Uterus (tissue), 4 donors: ENCODE measurements around the gene SCD. TPM values are rescaled to one million over a fixed set of nuclear protein-coding genes. Genes with fewer than 3 reads are reported as not detected.

Experiments used
- DNase-seq, 2 donors: peaks; one replicate each; pipeline ENCODE4 v3.0.0-alpha.2; 2019 to 2020
- H3K27ac ChIP-seq, 2 donors: fragments of 200-600 bp; sonication (generic); 1 replicate in 1 of 2; 2 replicates in 1 of 2; pipeline ENCODE4 v1.5.1; 2016 to 2018
- H3K27me3 ChIP-seq, 2 donors: fragments of 200-600 bp; sonication (generic); one replicate each; pipeline ENCODE4 v1.5.1; 2018 to 2019; ENCODE audit warnings: control low read depth in 1 of 2
- H3K36me3 ChIP-seq, 2 donors: fragments of 200-600 bp; sonication (generic); one replicate each; pipeline ENCODE4 v1.5.1; 2019; ENCODE audit warnings: control low read depth in 1 of 2
- H3K4me1 ChIP-seq, 2 donors: fragments of 200-600 bp; sonication (generic); one replicate each; pipeline ENCODE4 v1.5.1; 2018 to 2019; ENCODE audit warnings: control low read depth in 1 of 2
- H3K4me3 ChIP-seq, 2 donors: fragments of 200-600 bp; sonication (generic); 1 replicate in 1 of 2; 2 replicates in 1 of 2; pipeline ENCODE4 v1.5.1; 2018 to 2019; ENCODE audit warnings: mild to moderate bottlenecking in 1 of 2
- H3K9me3 ChIP-seq, 2 donors: fragments of 200-600 bp; sonication (generic); one replicate each; pipeline ENCODE4 v1.5.1; 2019; ENCODE audit warnings: control low read depth in 1 of 2
- POLR2A ChIP-seq, 2 donors: fragments of 450-650 bp; IDR thresholded peaks; one replicate each; pipeline ENCODE4 v1.6.1; 2016; ENCODE audit warnings: antibody characterized with exemption in 2 of 2, mild to moderate bottlenecking in 1 of 2, moderate library complexity in 1 of 2
- intact Hi-C: fragments of 100-400 bp; cut with DNase I; formaldehyde crosslinking; loops from one replicate; pipeline ENCODE4 v1.15.1; 2023; ENCODE audit warnings: low total_unique reads
- small RNA-seq: library from RNA; depleted of rRNA; stranded (forward); fragments of <200 nt; gene quantifications from one replicate; pipeline ENCODE3, GENCODE V24; 2016
- total RNA-seq, 4 donors: library from RNA; depleted of rRNA in 3 of 4; stranded (reverse); fragments of >200 nt in 3 of 4; gene quantifications; one replicate each; pipeline versions ENCODE4 v1.1.0 to v1.2.4, GENCODE V29; 2014 to 2023
- TF ChIP-seq, protein P1 (sequence below), 4 experiments: fragments of 200-600 bp in 2 of 4; fragments of 450-650 bp in 2 of 4; sonication (generic) in 2 of 4; IDR thresholded peaks; one replicate each; pipeline ENCODE4 v1.5.1; 2016 to 2019; ENCODE audit warnings: antibody characterized with exemption in 4 of 4, mild to moderate bottlenecking in 2 of 4, moderate library complexity in 1 of 4
- donor health status: DM: yes; HTN: yes; CAD: no.

The SCD gene
- total RNA-seq, 4 donors from 2014 or later: 0.59 to 29.8 (median 6.0) TPM

DNA sequence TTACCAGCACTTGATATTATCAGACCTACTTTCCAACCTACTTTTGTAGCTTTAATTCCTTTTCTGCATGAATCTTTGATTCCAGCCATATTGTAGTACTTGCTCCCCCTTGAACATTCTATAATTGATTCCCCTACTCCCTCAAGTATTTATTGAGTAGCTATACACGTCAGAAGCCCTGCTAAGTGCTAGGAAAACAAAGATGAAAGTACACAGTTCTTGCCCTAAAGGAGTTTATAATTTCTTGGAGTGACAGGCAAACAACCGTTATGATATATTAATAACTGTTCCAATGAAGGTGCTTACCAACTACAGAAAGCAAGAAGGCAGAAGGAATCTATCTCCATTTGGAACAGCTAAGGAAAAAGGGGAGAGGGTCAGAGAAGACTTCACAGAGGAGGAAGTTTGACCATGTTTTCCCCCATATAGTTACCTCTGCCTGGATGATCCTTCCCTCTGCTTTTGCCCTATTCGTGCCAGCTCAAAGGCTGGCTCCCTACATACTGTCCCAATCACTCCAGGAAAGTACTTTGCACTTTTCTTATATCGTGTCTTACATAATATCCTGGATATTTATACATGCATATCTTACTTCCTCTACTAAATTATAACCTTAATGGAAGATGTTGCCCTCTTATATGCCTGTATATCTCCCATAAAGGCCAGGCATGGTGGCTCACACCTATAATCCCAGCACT lies 54.7 kb downstream of the SCD start:
- no peaks in the 10 kb centered on the region for H3K27me3 ChIP-seq
- intact Hi-C loops: no loop called here
- no peaks in the 10 kb centered on the region for H3K4me1 ChIP-seq
- no peaks in the 10 kb centered on the region for H3K9me3 ChIP-seq
- H3K27ac ChIP-seq: no peak overlapping the region
- no peak for DNase-seq
- TF ChIP-seq, protein P1, sequence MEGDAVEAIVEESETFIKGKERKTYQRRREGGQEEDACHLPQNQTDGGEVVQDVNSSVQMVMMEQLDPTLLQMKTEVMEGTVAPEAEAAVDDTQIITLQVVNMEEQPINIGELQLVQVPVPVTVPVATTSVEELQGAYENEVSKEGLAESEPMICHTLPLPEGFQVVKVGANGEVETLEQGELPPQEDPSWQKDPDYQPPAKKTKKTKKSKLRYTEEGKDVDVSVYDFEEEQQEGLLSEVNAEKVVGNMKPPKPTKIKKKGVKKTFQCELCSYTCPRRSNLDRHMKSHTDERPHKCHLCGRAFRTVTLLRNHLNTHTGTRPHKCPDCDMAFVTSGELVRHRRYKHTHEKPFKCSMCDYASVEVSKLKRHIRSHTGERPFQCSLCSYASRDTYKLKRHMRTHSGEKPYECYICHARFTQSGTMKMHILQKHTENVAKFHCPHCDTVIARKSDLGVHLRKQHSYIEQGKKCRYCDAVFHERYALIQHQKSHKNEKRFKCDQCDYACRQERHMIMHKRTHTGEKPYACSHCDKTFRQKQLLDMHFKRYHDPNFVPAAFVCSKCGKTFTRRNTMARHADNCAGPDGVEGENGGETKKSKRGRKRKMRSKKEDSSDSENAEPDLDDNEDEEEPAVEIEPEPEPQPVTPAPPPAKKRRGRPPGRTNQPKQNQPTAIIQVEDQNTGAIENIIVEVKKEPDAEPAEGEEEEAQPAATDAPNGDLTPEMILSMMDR (IDR thresholded peaks at IDR 0.05): no peak
- no peaks in the 10 kb centered on the region for H3K36me3 ChIP-seq
- H3K4me3 ChIP-seq: no peak overlapping the region

DNA sequence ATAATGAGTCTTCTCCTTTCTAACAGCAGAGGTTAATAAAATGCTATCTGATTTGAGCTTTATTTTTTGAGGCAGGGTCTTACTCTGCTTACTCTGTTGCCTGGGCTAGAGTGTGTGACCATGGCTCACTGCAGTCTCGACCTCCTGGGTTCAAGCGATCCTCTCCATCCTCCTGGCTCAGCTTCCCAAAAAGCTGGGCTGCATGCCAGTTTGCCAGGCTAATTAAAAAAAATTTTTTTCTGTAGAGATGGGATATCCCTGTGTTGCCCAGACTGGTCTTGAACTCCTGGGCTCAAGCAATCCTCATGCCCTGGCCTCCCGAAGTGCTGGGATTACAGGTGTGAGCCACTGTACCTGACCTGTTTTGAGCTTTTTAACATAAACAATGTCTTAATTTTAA lies 56.7 kb downstream of the SCD start:
- intact Hi-C loops: no loop called here
- no peak for DNase-seq
- H3K4me3 ChIP-seq: no peak overlapping the region
- H3K9me3 ChIP-seq: no peaks in the 10 kb centered on the region
- no peaks in the 10 kb centered on the region for H3K4me1 ChIP-seq
- TF ChIP-seq POLR2A (IDR thresholded peaks at IDR 0.05): no peak
- TF ChIP-seq, protein P1 (IDR thresholded peaks at IDR 0.05): no peak
- H3K27me3 ChIP-seq: no peaks in the 10 kb centered on the region
- no peaks in the 10 kb centered on the region for H3K36me3 ChIP-seq
- H3K27ac ChIP-seq: no peak overlapping the region

DNA sequence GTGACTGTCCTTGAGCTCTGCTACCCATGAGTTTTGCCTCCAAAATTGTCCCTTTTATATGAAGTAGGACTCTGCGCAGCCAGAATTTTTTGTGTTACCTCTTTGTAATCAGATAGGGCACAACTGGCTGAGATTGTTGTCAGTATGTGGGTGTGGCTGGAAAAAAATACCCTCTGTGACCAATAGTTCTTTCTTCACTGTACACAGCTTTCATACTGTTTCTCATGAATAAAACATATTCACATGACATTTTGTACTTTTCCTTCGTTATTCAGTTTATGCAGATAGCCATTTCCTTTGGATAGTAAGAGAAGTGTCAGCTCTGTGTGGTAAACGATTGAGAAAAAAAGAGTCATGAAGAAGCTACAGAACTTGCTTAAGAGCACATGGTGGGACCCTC lies 66.1 kb downstream of the SCD start:
- no peak for TF ChIP-seq POLR2A (IDR thresholded peaks at IDR 0.05)
- TF ChIP-seq, protein P1 (IDR thresholded peaks at IDR 0.05): no peak
- intact Hi-C loops: no loop called here

More for the DNA sequence above, 66.1 kb downstream of the SCD start:
- no peak overlapping the region for H3K4me3 ChIP-seq
- DNase-seq: no peak
- no peaks in the 10 kb centered on the region for H3K9me3 ChIP-seq
- no peaks in the 10 kb centered on the region for H3K27me3 ChIP-seq
- no peaks in the 10 kb centered on the region for H3K36me3 ChIP-seq
- no peak overlapping the region for H3K27ac ChIP-seq
- H3K4me1 ChIP-seq: no peaks in the 10 kb centered on the region

Small RNAs within 50 kb of the gene (small RNA-seq; reads per million reads assigned to genes)
- not detected for gene RF00019

Other genes starting within 250 kb of the SCD start
- 10 to 100 TPM in 3 of 4 donors, 1 to 10 TPM in 1; 2.4 to 44.8 (median 16.7) TPM for gene ERLIN1, start 161.2 kb upstream of the SCD start, total RNA-seq
- 10 to 100 TPM; 12.3 to 28.7 (median 24.2) TPM for gene CHUK, start 117.6 kb upstream of the SCD start, total RNA-seq
- gene CWF19L1, start 79.6 kb upstream of the SCD start, total RNA-seq: 10 to 100 TPM in 3 of 4 donors, 1 to 10 TPM in 1; 4.1 to 42.4 (median 29.3) TPM
- gene BLOC1S2, start 60.6 kb upstream of the SCD start, total RNA-seq: 10 to 100 TPM in 2 of 4 donors, 1 to 10 TPM in 1, under 1 TPM in 1; 0.51 to 22.7 (median 13.3) TPM
- gene PKD2L1, start 17.0 kb upstream of the SCD start, total RNA-seq: not detected
- under 1 TPM in 1 of 4 donors, not detected in 3; 0.28 TPM for gene WNT8B, start 115.8 kb downstream of the SCD start, total RNA-seq
- gene SEC31B, start 172.6 kb downstream of the SCD start, total RNA-seq: 10 to 100 TPM in 2 of 4 donors, 1 to 10 TPM in 2; 7.6 to 19.5 (median 13.8) TPM
- 100 to 1,000 TPM in 2 of 4 donors, 10 to 100 TPM in 2; 78.3 to 134 (median 111) TPM for gene NDUFB8, start 182.6 kb downstream of the SCD start, total RNA-seq
- 10 to 100 TPM in 2 of 4 donors, 1 to 10 TPM in 2; 2.8 to 36.2 (median 13.6) TPM for gene HIF1AN, start 188.7 kb downstream of the SCD start, total RNA-seq